Mucosa of descending colon (tissue), 3 donors: Measurements from ENCODE around the gene TCP11L2. TPM values are rescaled to one million over a fixed set of nuclear protein-coding genes. Genes with fewer than 3 reads are reported as not detected.

ENCODE experiments used
- ATAC-seq: fragments of 200-7000 bp; cut with Tn5 transposase; one replicate; pipeline ENCODE4 v1.9.1; 2020; ENCODE audit warnings: mild to moderate bottlenecking, moderate library complexity
- DNase-seq, 3 donors: peaks; one replicate each; pipeline ENCODE4 v3.0.0-alpha.2; 2020
- H3K36me3 ChIP-seq: fragments of 200-600 bp; one replicate; pipeline ENCODE4 v1.8.0; 2021; ENCODE audit warnings: low read depth, mild to moderate bottlenecking
- H3K4me1 ChIP-seq: fragments of 200-600 bp; one replicate; pipeline ENCODE4 v1.8.0; 2021; ENCODE audit warnings: low read depth, mild to moderate bottlenecking
- H3K4me3 ChIP-seq: fragments of 200-600 bp; one replicate; pipeline ENCODE4 v1.8.0; 2021; ENCODE audit warnings: mild to moderate bottlenecking
- H3K9me3 ChIP-seq: fragments of 200-600 bp; one replicate; pipeline ENCODE4 v1.8.0; 2021; ENCODE audit warnings: mild to moderate bottlenecking
- CTCF ChIP-seq: fragments of 200-600 bp; IDR thresholded peaks from one replicate; pipeline ENCODE4 v1.8.0; 2022; ENCODE audit warnings: antibody characterized with exemption, mild to moderate bottlenecking
- intact Hi-C, 2 donors: fragments of 100-400 bp; cut with DNase I in 1 of 2; cut with micrococcal nuclease in 1 of 2; formaldehyde crosslinking; loops; one replicate each; pipeline versions ENCODE4 v1.11.0 to v1.11.1; 2022; cut with DNase I, micrococcal nuclease
- total RNA-seq, 3 donors: library from RNA; stranded (reverse); fragmentation: NEBNext Ultra II Directional in 2 of 3; extraction: Animal tissue kit (Norgen Biotek cat#: 25700) in 2 of 3; gene quantifications; one replicate each; pipeline versions ENCODE4 v1.2.1 to v1.2.4, GENCODE V29; 2021 to 2023
- donor health status: DM: no; HTN: no; CAD: no; lungs with moderate emphysema.
- donor health status: DM: no; HTN: no; CAD: no.
- donor health status: DM: no; HTN: yes; CAD: no.

Gene TCP11L2
- total RNA-seq, 3 donors from 2014 or later: 32.1 to 54.5 (median 44.8) TPM

- H3K9me3 ChIP-seq: no peaks in the 10 kb centered on the region
- intact Hi-C loops: no loop called here
- peaks cover 15% of the 10 kb centered on the region for H3K4me1 ChIP-seq
- no peak overlapping the region for H3K4me3 ChIP-seq
- DNase-seq (no peak), ATAC-seq (no peak)
- no peak for TF ChIP-seq CTCF
- no peaks in the 10 kb centered on the region for H3K36me3 ChIP-seq
Observed at GRCh38 chr12:106297075-106297474, 5.5 kb upstream of the TCP11L2 start.

GRCh38 chr12:106297681-106298080, 4.9 kb upstream of the TCP11L2 start:
- no peak for ATAC-seq
- no peak overlapping the region for H3K4me3 ChIP-seq
- DNase-seq: no peak
- H3K9me3 ChIP-seq: no peaks in the 10 kb centered on the region
- peaks cover 15% of the 10 kb centered on the region for H3K4me1 ChIP-seq
- intact Hi-C loops: no loop called here
- no peaks in the 10 kb centered on the region for H3K36me3 ChIP-seq
- no peak for TF ChIP-seq CTCF

- no peak for DNase-seq
Observed at GRCh38 chr12:106299202-106299774, 3.2 kb upstream of the TCP11L2 start.

GRCh38 chr12:106300761-106301160, 1.8 kb upstream of the TCP11L2 start:
- Histone ChIP-seq H3K36me3 (no peaks in the 10 kb centered on the region), H3K4me1 (peaks cover 15% of the 10 kb centered on the region), H3K4me3 (no peak overlapping the region), H3K9me3 (no peaks in the 10 kb centered on the region)
- ATAC-seq (no peak), DNase-seq (no peak)
- intact Hi-C loops: no loop called here
- no peak for TF ChIP-seq CTCF

More at GRCh38 chr12:106299202-106299774, 3.2 kb upstream of the TCP11L2 start:
- Histone ChIP-seq H3K4me3 (no peak overlapping the region), H3K36me3 (no peaks in the 10 kb centered on the region), H3K9me3 (no peaks in the 10 kb centered on the region), H3K4me1 (peaks cover 15% of the 10 kb centered on the region)
- no peak for TF ChIP-seq CTCF
- intact Hi-C loops: no loop called here
- no peak for ATAC-seq

- Histone ChIP-seq H3K9me3 (no peaks in the 10 kb centered on the region), H3K36me3 (no peaks in the 10 kb centered on the region), H3K4me3 (no peak overlapping the region), H3K4me1 (peaks cover 15% of the 10 kb centered on the region)
- intact Hi-C loops: no loop called here
- no peak for ATAC-seq
- no peak for DNase-seq
- TF ChIP-seq CTCF: no peak
Observed at GRCh38 chr12:106301241-106301610, 1.3 kb upstream of the TCP11L2 start.
